ENCODE results near the gene CALHM4.

Gene CALHM4

DNA sequence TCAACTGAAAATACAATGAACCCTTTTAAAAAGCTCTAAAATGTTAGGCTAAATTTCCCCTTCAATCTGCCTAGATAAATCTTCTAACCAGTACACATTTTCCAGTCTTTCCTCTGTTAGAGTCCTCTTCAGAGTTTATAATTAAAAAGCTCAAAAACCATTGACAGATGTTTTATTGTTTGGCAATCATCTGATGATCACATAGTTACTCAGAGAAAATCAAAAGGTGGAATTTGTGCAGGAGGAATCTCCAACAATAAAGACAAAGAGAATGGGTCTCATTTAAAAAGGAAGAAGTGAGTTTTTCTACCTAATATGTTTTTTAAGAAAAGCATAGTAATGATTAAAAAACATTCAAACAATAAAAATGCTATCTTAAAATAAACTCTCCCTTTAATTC lies 11.1 kb upstream of the CALHM4 start:
- no peak for DNase-seq (ENCODE audit: low spot score)

GRCh38 chr6:116543149-116543548 lies 10.4 kb upstream of the CALHM4 start:
- DNase-seq (ENCODE audit: low spot score), result no peak

DNA sequence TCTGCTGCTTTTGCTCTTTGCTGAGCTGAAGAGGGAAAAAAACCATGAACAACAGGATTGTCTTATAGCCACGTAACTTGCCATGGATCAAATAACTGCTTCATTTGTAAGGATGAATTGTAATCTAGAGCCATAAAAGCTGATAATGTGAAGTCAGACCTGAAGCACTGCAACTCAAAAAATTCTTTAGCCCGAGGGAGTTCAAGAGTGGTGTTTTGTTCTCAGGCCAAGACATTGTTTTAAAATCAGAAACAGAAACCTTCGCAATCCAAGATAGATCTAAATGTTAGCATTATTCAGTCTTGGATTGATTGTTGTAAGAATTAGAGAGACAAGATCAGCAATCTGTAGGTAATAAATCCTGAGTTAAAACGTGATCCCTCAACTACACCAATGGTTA lies 7.9 kb upstream of the CALHM4 start, which contains the start of gene TRAPPC3L:
Gene TRAPPC3L, minus strand, starts transcription at position 34 of the 400 bp plus-strand sequence. CDS start 170 bp downstream, outside the sequence.
- no peak for DNase-seq (ENCODE audit: low spot score)

- no peak for DNase-seq (ENCODE audit: low spot score)
Observed at GRCh38 chr6:116547358-116547757, 6.2 kb upstream of the CALHM4 start.

DNA sequence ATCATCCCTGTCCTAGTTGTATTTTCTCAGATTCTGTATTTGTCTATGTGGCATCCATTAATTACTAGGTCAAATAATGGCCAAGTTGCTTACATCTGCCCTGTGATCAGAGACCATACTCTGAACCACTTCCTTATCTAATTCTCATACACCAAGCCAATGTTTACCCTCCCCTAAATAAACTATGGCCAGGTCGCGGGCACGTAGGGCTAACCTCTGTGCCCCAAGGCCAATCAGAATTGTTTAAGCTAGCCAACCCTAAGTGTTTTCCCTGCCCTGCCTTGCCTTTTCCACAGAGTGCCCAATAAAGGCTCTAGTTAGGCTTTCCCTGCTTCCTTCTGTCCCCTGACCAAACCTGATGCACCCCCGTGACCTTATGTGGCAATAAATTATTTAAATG lies 2.8 kb upstream of the CALHM4 start:
- DNase-seq (ENCODE audit: low spot score), result no peak

GRCh38 chr6:116556065-116556464 lies 2.5 kb downstream of the CALHM4 start:
- DNase-seq (ENCODE audit: low spot score), result no peak

DNA sequence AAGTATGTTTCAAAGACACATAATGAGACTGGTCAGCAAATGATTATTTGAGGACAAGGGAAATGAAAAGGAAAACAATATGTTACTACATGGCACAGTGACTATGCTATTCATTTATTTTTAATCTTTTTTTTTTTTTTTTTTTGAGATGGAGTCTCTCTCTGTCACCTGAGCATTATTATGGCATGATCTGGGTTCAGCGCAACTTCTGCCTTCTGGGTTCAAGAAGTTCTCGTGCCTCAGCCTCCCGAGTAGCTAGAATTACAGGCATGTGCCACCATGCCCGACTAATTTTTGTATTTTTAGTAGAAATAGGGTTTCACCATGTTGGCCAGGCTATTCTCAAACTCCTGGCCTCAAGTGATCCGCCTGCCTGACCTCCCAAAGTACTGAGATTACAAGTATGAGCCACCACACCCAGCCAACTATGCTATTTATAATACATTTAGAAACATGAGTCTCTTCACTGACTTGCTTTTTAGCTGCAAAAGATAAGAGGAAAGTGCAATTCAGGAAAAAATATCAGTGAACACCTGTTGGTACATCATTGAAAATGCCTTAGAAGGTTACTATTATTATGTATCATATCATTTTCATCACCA lies 3.4 kb downstream of the CALHM4 start:
- DNase-seq (ENCODE audit: low spot score), result no peak

- no peak for DNase-seq (ENCODE audit: low spot score)
Observed at GRCh38 chr6:116557893-116558292, 4.3 kb downstream of the CALHM4 start.

DNA sequence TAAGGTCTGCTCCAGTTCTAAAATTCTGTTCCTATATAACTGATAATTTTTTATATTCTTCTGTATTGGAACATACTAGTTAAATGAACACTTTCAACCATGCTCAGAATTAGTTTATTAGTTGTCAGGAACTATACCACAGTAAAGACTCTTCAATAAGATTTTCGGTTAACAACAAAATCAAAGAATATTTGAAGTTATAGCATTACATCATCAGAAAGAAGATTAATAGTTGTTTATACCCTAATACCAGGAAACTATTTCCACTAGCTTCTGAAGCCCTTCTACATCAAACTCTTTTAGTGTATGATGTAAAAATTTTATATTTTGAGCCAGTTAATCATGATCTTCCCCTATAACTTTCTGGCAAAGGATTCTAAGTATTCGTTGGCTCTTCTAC lies 6.6 kb downstream of the CALHM4 start:
- no peak for DNase-seq (ENCODE audit: low spot score)

- DNase-seq (ENCODE audit: low spot score), result peak; percentile 60
Observed at GRCh38 chr6:116561377-116562018, 7.9 kb downstream of the CALHM4 start.

DNA sequence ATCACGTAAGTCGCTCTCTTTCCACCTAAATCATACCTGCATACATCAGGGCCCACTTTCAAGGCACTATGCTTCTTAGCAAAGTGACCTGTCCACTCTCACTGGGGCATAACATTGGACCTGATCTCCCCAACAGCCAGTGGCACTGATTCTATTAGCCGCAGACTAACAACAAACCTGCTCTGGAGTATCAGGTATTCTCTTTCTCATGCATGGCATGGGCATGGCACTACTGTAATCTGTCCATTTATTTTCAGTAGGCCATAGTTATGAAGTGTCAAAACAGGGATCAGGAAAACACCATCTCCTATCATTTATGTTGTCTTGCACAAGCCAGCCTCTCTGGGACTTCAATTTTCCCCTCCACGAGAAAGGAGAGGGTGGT lies 8.5 kb downstream of the CALHM4 start:
- DNase-seq (ENCODE audit: low spot score), result no peak

GRCh38 chr6:116562614-116563013 lies 9.1 kb downstream of the CALHM4 start:
- no peak for DNase-seq (ENCODE audit: low spot score)

- no peak for DNase-seq (ENCODE audit: low spot score)
Observed at GRCh38 chr6:116563830-116564229, 10.3 kb downstream of the CALHM4 start.

GRCh38 chr6:116564311-116564710 lies 10.8 kb downstream of the CALHM4 start:
- no peak for DNase-seq (ENCODE audit: low spot score)

DNA sequence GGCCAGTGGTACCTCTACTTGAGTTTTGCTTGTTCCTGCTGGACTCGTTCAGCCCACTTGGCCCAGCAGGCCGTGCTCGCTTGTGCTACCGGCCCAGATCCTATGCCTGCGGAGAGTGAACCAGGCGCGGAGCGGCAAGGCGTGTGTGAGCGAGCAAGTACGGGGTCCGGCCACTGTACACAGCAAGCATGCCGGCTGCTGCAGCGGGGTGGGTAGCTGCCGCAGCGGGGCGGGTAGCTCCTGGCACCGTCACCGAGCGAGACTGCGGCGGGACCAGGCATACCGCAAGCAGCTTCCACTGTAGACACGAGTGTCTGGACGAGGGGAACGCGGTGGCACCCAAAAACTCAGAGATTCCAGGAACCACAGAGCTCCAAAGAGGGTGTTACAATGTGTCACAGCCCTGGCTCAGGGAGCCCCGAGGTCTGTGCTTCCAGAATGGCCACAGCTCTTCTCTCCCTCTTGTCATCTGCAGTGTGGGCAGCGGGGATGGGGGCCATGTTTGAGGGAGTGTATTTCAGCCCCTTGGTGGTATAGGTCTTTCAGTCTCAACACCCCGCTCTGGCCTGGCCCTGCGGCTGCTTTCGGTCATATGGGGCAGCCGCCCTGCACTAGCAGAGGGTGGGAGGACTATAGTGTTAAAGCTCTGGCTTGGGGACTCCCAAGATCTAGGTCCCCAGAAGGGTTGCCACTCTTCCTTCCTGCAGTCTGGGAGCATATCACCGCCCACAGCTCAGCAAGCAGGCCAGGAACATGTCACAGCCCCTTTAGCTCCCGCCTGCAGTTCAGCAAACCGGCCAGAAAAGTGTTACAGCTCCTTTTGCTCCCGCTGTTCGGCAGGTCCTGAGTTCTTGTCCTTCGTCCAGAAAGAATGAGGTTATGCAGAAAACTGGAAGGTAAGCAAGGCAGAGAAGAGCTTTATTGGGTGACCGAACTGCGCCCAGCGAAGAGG lies 11.6 kb downstream of the CALHM4 start:
- no peak for DNase-seq (ENCODE audit: low spot score)

DNA sequence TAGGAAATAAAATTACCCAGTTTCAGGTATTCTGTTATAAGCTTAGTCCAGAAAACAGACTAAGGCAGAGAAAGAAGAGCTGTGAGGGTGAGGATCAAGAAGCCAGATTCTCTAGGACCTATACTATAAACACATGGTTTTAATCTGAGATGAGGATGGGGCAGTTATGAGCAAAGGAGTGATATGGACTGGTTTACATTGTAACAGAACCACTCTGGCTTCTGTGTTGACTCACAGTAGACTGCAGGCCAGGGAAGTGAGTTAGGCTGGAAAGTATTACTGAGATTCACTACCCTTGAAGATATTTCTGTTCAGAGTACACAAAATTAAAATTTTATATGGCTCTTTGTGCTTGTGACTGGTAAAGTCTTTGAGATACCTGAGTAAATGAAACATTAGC lies 14.6 kb downstream of the CALHM4 start:
- no peak for DNase-seq (ENCODE audit: low spot score)

- DNase-seq (ENCODE audit: low spot score), result no peak
Observed at GRCh38 chr6:116568821-116569755, 15.5 kb downstream of the CALHM4 start.

GRCh38 chr6:116570856-116571682 lies 17.5 kb downstream of the CALHM4 start, which contains the start of gene RWDD1:
RWDD1 (plus strand) TSS chr6:116571504; CDS start chr6:116571583, 79 bp downstream.
- DNase-seq (ENCODE audit: low spot score), result peak; percentile 98

GRCh38 chr6:116571683-116572000 lies 18.1 kb downstream of the CALHM4 start:
- DNase-seq (ENCODE audit: low spot score), result no peak

DNA sequence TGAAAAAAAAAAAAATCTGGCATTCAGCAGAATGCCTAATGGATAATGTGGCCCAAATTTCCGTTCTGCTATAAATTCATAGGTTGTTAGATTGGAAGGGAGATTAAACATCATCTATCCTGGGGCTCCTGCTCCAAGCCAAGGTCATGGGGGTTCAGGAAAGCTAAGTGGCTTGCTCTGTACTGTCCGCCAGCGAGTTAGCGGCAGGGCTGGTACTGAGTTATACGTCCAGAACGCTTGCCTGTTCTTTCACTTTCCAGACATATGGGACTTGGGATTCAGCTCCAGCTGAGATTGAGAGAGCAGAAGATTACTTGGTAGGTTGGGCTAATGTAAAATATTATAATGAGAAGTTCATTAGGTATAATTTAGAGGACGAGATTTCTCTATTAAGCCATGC lies 18.6 kb downstream of the CALHM4 start:
- DNase-seq (ENCODE audit: low spot score), result peak; percentile 38

DNA sequence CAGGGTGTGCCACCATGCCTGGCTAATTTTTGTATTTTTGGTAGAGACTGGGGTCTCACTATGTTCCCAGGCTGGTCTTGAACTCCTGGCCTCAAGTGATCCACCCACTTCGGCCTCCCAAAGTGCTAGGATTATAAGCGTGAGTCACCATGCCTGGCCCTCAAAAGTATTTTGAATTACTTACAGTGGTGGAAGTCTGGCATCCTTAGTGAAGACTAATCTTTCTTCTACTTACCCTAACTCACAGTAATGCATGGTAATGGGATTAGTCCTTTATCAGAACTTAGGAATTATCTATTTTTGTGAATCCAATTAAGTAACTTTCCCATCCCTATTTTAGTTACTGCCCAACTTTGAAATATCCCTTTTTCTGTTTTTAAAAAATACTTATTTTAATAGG lies 21.7 kb downstream of the CALHM4 start:
- DNase-seq (ENCODE audit: low spot score), result no peak
